Umbilical cord (tissue), 2 donors: Measurements from ENCODE around the gene GRM1. TPM values are rescaled to one million over a fixed set of nuclear protein-coding genes. Genes with fewer than 3 reads are reported as not detected.

Experiments used
- DNase-seq: peaks from one replicate; pipeline ENCODE4 v3.0.0-alpha.2; 2015; ENCODE audit warnings: low spot score
- total RNA-seq: library from RNA; depleted of rRNA; stranded (reverse); fragments of >200 nt; gene quantifications from one replicate; pipeline ENCODE4 v1.2.3, GENCODE V29; 2014; ENCODE audit warnings: low replicate concordance; ENCODE audit not compliant: insufficient read depth

GRM1 gene
- total RNA-seq, 1 donor from 2014 or later = 1.9 TPM

DNA sequence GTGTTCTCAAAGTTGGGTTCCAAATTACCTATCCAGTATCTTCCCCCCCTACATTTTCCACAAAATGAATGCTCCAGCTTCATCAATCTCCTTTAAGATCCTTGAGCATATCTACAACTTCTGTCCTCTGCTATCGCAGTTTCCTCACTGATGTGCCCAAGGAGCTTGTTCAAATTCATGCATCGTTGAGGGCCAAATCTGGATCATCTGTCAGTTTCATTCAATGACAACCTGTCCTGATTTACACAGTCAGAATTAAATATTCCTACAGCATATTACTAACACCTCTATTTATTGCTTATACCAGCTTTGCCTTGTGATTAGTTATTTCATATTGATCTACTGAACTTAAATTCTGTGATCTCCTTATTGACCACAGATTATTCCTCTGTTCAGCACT is 68.7 kb downstream of the GRM1 start:
- no peak for DNase-seq

DNA sequence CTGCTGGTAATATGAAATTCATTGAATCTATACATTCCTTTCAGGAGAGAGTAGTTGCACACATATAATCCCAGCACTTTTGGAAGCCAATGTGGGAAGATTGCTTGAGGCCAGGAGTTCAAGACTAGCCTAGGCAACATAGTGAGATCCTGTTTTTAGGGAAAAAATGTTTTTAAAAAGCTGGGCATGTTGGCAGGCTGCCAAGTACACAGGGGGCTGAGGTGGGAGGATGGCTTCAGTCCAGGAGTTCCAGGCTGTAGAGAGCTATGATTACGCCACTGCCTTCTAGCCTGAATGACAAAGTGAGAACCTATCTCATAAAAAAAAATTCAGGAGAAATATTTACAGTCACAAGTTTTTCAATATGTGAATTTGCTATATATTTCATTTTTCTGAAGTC is 71.9 kb downstream of the GRM1 start:
- no peak for DNase-seq

DNA sequence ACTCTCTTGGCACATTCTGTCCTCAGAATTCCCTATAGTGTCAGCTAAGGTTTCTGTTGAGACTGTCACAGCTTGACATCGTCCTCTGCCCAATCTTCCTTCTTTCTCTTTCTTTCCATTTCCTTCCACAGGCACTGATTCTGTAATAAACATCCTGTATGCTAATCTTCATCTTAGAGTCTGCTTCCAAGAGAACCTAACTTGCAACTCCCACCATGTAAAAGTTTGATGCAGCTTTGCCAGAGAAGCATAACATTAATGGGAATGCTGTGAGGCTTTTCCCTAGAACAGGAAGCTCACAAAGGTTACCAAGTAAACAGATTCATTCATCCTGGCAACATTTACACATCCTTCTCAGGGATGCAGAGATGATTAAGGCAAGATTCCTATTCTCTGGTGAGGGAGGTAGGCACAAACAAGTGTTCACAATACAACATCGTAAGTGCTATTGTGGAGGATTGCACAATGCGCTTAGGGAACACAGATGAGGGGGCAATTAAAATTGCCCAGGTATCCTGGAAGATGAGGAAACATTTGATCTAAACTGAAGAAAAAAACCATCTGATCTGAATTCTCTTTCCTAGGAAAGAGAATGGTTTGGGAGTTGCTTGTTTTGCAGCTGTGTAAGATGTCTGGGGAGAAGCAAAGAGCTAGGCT is 74.7 kb downstream of the GRM1 start:
- no peak for DNase-seq

DNA sequence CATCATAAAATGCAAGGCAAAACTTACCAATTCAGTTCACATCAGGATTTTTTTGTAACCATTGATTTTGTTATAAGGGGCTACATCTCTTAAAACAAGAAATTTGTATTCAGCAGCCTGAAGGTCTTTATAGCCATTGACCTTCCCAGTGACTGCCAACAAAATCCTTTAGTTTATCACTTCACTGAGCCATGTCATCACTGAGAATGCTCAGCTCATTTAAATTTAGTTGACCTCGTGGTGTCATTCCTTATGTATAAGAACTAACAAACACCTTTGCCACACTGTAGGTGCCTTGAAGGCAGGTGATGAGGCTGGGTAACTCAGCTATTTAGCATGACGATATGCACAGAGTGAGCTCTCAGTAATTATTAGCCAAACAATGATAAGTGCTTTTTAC is 77.7 kb downstream of the GRM1 start:
- no peak for DNase-seq

DNA sequence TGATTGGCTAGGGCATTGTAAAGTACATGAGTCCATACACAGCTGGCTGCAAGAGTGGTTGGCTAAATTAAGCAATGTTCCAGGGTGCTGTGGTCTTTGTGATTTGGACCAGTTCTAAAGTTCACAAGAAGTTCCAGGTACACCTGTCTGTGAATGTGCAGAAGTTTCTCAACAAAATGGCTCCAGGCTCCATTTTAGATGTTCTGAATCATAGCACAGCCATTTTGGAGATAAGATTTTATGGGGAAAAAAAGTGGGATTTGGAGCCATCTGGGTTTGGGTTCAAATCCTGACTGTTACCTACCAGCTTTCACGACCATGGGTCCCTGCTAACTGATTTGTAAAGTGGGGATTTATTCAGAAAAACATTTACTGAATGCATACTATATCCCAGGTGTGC is 82.1 kb downstream of the GRM1 start:
- no peak for DNase-seq

DNA sequence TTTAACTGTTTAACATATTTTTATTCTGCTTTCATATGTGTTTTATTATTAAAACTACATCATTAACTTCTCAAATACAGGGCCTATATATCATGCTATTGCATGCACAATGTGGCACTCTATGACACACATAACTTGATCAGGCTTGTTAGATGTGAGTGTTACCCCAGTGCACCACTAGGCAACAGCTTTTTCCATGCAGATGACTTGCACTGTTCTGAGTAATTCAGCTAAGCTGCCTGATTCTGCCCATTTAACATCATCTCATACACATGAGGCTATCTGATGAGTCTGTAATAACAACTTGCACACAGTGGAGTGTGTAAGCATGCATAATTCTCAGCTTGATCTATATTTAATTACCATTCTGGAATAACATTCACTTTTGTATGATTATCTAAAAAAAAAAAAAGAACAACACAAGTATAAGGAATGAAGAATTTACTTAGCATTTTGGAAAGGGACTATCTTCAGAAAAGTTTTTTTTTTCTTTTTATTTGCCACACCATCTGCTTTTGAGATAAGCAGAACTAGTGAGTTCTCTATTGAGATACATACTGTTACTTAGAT is 83.1 kb downstream of the GRM1 start:
- no peak for DNase-seq

DNA sequence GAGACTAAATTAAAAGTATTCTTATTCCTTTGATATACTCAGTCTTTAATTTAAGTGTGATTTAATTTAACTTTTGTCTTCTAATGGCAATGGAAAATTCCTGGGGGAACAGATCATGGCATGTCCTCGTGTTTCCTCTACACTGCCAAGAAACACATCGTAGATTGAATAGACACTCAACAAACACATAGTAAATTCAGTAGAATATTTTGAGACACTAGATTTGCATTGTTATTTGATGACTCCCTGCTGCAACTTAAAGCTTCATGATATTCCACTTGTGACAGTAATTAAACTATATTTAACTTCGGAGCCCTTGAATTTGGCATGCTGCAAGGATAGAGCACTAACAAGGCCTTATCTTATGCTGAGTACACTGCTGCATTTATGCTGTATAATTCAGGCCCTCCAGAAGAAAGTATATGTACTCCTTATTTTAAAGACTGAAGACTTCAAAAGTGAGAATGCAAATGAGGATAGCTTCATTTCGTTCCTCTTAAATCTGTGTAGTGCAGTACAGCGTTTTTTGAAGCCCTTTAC is 84.3 kb downstream of the GRM1 start:
- DNase-seq = no peak

DNA sequence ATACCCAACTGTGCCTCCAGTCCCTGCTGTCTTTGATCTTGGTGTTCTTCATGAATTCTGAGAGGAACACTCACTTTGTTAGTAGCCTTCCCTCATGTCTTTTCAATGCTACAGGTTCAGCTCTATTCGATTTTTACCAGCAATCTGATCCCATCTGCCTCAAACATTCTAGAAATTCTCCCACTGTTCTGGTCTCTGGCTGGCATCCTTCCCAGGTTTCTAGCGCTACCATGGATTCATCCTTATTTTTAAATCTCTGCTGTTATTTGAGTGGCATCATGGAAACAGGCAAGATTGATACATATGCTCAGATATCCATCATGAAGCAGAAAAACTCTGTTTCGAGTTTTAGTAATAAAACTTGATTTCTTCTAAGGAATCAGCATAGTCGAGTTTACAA is 94.8 kb downstream of the GRM1 start:
- no peak for DNase-seq

DNA sequence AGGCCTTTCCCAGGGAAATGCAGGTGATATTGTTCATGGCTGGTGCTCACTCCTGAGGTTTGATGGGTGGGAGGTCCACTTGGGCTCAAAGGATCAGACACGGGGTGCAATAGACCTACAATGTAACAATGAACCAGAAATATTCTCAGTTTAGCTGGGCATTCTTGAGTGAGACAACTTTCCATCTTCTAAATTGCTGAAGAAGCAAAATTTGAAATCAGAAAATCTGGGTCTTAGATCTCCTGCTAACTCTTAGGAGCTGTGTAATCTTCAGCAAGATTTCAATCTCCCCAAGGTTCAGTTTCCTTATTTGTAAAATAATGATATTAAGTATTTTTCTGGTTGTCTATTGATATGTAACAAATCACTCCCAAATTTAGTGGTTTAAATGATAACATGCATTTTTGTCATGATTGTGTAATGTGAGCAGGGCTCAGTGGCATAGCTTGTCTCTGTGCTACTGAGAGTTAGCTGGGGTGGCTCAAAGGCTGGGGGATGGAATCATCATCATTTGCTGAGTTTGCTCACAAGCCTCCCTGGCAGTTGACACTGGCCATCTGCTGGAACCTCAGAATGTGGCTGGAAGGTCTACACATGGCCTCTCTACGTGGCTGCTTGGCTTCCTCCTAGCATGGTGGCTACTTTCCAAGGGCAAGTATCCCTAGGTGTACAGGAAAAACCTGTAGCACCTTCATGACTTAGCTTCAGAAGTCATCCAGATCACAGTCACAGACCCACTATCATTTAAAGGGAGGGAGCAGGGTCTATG is 98.8 kb downstream of the GRM1 start:
- no peak for DNase-seq

DNA sequence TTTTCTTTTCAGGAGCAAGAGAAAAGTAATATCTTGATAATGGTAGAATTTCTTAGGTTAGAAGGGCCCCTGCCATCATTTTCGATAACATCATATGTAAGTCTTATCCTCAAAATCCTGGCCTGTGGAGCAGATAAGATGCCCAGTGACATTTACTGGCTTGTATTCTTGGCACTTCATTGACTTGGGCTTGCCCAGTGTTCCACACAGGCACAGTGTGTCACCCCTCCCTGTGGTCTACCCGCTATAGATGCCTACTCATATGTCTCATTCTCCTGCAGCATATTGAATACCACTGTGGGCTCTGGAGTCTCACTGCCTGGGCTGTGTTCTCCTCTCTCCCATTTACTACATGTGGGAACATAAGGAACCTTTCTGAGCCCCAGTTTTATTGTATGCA is 105.0 kb downstream of the GRM1 start:
- no peak for DNase-seq

DNA sequence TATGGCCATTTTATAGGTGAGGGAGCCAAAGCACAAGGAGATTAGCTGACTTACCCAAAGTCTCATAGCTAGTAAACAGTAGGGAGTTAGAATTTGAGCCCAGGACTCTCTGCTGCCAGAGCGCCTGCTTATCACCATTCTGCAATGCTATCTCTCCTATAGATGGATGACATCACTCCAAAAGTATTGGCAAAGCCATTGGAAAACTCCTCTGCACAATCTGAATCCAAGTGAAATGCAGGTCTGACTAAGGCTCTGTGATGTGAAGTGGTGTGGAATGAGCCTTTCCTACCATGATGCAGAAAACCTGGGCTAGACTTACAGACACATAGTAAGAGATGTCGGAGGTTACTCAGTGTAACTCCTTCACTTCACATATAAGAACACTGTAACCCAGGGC is 106.3 kb downstream of the GRM1 start:
- no peak for DNase-seq

DNA sequence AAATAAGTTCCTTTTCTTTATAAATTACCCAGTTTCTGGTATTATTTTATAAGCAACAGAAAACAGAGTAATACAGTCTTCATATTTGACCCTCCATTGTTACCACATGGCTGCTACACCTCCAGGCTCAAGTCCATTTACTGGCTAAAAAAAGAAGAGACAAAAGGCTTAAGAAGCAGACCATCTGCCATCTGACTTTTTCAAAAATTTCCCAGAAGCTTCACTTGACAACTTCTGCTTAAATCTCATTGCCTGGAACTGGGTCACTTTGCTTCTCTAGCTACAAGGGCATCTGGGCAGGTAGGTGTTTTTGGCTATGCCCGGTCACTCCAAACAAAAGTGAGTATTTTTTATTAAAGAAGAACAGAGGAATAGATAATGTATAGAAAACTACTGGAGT is 118.0 kb downstream of the GRM1 start:
- DNase-seq = no peak

DNA sequence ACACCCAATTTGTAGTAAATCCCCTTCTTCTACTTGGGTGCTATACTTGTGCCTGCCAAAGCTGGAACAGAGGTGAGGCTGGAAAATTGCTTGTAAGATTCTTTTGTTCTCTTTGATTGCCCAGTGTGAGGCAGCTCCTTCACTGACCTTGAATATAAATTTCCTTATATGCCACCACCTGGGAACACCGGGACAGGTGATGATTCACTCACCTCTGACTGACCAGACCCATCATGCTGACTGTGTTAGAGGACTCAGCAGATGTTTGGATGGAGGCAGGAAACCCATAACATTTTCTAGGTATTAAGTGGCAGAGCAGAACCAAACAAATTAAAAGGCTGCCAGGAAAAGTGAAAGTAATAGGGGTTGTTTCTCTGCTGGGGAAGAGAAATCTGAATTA is 120.9 kb downstream of the GRM1 start:
- no peak for DNase-seq

DNA sequence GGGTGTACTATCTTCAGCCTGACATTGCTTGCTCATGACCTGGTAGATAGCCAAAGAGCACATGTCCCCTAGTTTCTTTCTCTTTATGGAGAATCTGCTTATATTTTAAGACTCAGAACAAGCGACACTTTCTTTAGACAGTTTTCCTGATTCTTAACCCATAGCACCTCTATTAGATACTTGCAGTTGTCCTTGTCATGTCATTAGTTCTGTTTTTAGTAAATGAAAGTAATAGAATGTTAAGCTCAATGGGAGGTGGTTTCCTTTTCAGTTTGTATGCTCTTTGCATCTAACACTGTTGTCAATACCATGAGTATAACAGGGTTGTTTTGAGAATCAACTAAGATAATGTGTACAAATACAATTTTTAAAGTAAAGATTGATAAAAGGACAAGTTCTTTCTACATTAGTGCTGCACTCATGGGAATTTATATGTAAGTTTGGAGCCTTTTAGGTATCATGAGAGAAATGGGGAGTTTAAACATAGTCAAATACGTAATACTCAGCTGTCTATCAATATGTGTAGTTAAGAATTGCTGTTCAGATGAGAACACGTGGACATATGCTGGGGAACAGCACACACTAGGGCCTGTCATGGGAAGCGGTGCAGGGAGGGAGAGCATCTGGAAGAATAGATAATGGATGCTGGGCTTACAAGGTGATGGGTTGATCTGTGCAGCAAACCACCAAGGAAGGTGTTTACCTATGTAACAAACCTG is 124.3 kb downstream of the GRM1 start:
- DNase-seq = no peak

DNA sequence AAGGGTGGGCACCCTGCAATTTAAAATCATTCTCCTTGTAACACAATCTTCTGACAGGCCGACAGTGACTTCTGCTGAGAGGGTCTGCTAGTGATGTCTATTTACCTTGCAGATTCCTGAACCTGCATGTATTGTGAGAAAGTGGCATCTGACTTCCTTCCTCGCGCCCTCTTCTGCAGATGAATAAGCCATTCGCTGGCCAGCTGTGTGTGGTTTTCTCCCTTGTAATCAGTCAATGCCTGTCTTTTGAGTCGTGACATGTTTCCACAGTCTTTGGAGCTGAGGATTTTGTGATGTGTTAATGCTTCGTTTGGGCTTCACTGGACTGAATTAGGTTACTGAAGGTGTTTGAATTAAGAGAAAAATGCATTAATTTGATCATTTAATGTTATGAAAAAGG is 125.3 kb downstream of the GRM1 start:
- DNase-seq = no peak

DNA sequence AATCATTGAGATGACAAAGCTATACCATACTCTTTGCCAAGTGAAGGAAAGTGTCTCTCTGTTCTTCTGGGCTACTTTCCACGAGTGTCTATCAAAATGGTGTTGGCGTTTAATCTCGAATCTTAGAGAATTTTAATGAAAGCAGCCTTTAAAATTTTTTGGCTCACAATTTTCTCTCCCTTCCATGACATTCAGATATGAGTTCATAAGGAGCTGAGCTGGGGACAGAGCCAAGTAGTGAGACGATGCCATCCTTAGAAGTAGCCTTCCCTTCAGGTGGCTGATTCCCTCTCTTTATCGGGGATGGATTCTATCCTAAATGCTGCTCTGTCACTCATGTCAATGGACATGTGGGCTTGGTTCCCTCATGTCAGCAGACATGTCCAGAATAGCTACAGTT is 132.8 kb downstream of the GRM1 start:
- no peak for DNase-seq

DNA sequence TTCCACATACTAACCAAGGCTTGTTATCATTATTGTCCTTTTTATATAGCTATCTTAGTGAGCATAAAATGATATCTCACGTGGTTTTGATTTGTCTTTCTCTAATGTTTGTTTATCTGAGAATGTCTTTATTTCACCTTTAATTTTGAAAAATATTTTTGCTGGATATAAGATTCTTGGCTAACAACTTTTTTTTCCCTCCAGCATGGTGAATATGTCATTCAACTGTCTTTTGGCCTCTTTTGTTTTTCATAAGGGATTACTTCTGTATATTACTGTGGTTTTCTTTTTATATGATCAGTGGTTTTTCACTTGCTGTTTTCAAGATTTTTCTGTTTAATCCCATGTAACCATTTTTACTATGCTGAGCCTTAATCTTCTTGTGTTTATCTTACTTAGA is 141.0 kb downstream of the GRM1 start:
- DNase-seq = no peak

DNA sequence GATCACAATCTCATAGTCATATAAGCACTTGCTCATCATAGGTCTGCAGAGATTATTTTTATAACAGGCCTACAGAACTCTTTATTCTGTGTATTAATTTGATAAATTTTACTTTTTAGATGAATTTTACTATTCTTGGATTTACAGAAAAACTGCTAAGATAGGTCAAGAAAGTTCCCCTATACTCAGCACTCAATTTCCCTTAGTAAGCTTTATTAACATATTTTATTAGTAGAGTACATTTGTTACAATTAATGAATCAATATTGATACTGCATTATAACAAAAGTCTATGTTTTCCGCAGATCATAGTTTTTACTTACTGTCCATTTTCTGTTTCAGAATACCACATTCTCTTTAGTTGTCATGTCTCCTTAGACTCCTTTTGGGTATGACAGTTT is 148.9 kb downstream of the GRM1 start:
- DNase-seq = no peak

DNA sequence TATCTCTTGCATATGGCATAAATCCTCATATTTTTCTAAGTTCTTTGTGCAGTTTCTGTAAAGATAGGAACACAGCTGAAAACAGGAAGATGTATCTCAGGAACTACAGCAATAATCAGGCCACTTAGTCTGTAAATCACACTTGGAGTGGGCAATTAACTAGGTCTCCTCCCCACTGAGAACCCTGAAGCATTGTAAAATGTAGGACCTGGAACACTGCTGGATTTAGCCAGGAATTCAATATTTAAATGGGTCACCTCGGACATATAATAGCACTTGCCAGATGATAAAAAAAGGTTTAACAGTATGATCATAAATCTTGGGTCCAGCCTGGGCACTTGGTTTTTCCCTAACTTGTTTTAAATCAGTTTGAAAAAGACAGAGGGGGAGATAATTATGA is 155.0 kb downstream of the GRM1 start:
- DNase-seq = no peak

DNA sequence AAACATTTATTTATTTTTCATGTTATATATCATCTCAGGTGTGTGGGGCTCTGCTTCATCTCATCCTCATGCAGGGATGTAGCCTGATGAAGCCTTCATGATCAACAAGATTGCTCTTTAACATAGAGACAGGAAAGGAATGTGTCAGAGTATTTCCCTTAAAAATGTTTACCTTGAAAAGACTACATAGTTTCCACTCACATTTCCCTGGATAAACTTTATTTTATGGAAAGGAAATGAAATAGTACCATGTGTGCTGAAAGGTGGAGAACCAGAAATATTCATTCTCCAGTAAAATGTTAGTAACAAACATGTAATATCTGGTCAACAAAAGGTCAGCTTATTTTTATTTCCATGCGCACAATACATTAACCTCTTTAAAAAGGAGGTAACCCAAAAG is 155.8 kb downstream of the GRM1 start:
- no peak for DNase-seq

DNA sequence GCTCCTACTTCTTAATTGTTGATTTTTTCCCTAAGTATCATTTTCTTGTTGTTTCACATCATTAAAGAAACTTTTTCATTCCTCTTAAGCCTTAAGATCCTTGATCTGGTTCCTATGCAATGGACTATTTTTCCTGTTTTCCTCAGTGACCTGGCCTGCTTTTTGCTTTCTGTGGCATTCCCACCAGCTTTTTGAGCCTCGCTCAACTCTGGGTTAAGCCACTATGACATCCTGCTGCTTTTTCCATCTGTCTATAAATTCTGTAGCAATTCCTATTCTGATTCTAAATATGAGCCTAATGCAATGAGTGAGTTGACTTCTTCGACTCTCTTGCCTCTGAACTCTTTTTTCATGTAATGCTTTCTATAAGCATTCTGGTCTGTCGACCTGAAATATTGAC is 160.3 kb downstream of the GRM1 start:
- no peak for DNase-seq

DNA sequence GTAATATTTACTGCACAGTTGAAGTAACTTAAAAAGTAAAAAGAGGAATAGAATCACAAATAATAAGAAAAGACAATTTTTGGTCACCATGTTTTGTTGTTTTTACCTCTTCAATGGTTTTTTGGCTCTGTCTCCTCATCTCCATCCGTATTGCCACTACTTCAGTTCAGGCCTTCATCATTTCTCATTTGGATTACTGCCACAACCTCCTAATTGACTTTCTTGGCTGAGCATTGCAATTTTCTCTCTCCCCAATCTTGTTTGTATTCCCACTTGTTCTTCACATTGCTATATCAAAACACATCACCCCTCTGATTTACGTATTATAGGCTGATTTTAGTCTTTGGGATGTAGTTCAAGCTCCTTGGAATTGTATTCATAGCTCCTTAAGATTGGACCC is 161.7 kb downstream of the GRM1 start:
- no peak for DNase-seq
